GM13977 (cell line): ENCODE measurements around the gene WEE2.
A peak's percentile ranks its signal among the peaks of the same experiment; 100 is the strongest.
"Not testable (repeated sequence)": the region's sequence is repeated elsewhere in the genome, so short reads cannot be mapped to it uniquely, and the experiment has no call there.

Experiments used
- DNase-seq: peaks from one replicate; pipeline ENCODE4 v3.0.0; 2012; ENCODE audit warnings: low spot score
- in situ Hi-C: fragments of 300-500 bp; cut with MboI; formaldehyde crosslinking; loops from one replicate; pipeline ENCODE4 v1.12.0; 2022; ENCODE audit warnings: low sequenced_read_pairs, low pct_unique_long_range_greater_than_20kb, mixed read lengths, inconsistent platforms; ENCODE audit not compliant: unreplicated experiment
- TF ChIP-seq, protein P1 (sequence below): IDR thresholded peaks from 2 replicates; pipeline ENCODE4 v1.5.1; 2012; ENCODE audit warnings: mild to moderate bottlenecking, control low read depth; ENCODE audit not compliant: insufficient read depth; ENCODE audit errors: extremely low read depth, missing control alignments

The WEE2 gene

DNA sequence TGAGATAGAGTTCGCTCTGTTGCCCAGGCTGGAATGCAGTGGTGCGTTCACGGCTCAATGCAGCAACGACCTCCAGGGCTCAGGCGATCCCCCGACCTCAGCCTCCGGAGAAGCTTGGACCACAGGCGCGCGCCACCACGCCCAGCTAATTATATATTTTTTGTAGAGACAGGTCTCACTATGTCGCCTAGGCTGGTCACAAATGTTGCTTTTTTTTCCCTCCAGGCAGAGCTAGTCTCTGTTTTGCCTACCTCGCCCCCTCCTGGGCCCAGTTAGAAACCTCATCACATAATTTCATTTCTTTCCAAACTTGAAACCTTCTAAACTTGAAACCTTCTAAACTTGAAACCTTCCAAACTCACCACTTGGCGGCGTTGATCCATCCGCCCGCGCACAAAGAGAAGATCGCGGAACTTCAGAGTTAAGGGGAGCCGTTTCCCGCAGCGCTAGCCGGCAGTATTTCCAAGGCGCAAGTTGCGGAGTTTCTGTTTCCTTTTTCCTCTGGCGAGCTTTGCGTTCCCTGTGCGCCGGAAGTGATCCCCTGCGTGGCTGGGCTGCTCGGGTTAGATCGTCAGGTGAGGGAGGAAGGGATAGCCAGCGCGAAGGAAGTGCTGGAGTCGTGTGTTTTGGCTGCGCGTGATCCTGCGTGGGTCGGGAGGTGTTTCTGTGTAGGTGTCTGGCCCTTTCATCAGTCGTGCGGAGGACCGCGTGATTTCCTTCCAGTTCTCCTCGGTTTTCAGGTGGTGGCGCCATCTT is 29.9 kb downstream of the WEE2 start, which contains the start of gene SSBP1:
TSS of gene SSBP1 (plus strand) at position 523 of the 756 bp plus-strand sequence. CDS start 809 bp downstream, outside the sequence.
- in situ Hi-C loops, result no loop called here
- peak; percentile 83 for DNase-seq
- TF ChIP-seq, protein P1, sequence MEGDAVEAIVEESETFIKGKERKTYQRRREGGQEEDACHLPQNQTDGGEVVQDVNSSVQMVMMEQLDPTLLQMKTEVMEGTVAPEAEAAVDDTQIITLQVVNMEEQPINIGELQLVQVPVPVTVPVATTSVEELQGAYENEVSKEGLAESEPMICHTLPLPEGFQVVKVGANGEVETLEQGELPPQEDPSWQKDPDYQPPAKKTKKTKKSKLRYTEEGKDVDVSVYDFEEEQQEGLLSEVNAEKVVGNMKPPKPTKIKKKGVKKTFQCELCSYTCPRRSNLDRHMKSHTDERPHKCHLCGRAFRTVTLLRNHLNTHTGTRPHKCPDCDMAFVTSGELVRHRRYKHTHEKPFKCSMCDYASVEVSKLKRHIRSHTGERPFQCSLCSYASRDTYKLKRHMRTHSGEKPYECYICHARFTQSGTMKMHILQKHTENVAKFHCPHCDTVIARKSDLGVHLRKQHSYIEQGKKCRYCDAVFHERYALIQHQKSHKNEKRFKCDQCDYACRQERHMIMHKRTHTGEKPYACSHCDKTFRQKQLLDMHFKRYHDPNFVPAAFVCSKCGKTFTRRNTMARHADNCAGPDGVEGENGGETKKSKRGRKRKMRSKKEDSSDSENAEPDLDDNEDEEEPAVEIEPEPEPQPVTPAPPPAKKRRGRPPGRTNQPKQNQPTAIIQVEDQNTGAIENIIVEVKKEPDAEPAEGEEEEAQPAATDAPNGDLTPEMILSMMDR, result peak; percentile 79

DNA sequence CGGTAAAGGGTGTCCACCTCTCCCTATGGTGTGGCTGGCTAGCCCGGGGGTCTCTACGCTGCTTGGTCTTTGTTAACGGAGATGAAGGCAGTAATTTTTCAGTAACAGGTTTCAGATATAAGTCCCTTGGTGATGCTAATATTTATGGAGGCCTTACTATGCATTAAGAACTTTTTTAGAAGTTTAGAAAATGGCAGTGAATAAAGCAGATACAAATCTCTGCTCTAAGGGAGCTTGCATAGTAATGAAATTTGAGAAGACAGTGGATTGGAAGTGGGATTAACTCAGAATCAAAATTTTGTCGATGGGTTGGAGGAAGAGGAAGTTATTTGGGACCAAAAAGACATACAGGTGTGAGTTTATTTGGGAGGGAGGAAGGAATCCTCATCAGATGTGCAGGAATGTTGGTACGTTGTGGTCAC is 30.4 kb downstream of the WEE2 start:
- in situ Hi-C loops, result no loop called here
- TF ChIP-seq, protein P1, result no peak
- DNase-seq, result no peak

DNA sequence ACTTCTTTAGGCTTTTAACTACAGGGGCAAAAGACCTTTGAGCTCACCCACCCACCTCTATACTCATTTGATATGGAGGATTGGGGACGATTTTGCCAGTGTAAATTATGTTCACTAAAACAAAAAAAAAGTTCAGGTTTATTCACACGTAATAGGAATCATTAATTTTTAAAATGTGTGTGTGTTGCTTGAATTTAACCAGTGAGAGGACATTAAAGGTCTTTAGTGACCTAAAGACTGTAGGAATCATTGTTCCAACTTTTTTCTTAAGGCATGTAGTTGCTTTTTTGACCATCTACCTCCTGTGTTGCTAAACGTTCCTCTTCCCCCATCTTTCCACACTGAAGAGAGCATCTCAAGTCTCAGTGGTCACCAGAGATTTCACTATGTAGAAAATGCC is 31.1 kb downstream of the WEE2 start:
- TF ChIP-seq, protein P1, result no peak
- no peak for DNase-seq
- in situ Hi-C loops, result no loop called here

DNA sequence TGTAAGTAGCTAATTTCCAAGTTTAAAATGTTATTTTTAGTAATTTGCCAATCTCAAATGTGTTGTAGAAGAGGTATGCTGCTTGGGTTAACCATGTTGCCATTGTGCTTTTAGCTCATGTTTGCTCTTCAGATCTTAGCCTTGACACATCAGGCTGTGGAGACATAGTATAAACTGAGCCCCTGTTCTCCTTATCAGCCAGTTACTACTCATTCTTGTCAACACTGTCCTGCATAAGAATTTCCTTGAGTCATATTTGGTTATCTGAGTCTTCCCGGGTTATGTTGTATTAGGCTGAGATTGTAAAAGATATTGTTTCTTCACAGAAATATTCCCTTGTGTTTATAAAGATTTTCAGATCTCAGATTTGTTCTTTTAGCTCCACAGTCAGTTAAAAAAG is 34.1 kb downstream of the WEE2 start:
- TF ChIP-seq, protein P1, result no peak
- no peak for DNase-seq
- in situ Hi-C loops, result no loop called here

DNA sequence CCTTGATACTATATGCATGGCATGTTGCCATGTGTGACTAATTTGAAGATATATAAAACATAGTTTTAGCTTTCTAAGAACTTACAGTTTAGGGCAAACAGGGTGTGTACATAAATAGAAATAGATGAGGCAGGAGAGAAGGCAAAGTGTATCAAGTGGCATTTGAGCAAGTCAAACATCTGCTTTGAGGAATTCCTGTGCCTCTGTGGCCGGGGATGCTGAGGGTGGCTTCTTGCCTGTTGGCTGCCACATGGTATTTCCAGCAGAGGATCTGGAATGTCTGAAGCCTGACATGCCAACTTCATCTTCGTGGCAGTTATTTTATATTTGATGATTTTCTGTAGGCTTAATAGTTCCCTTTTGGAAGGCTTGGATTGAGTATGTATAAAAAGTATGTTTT is 36.0 kb downstream of the WEE2 start:
- DNase-seq, result no peak
- in situ Hi-C loops, result no loop called here
- TF ChIP-seq, protein P1, result no peak

DNA sequence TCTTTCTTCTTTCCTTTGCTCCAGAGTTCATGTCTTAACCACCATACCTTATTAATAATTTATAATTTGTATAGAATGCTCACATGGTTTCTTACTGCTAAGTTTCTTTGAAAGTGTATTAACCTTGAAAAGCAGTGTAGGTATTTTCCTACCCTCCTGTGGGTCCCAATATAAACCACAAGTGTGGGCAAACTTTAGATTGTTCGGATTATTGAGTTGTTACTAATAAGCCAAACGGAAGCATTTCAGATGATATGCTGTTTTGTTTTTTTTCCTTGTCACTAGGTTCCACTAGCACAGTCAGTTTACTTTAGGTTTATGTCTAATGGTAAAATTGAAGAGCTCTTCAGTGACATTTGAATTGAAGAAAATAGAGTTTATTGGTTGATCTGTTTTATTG is 40.2 kb downstream of the WEE2 start:
- TF ChIP-seq, protein P1, result no peak
- in situ Hi-C loops, result no loop called here

DNA sequence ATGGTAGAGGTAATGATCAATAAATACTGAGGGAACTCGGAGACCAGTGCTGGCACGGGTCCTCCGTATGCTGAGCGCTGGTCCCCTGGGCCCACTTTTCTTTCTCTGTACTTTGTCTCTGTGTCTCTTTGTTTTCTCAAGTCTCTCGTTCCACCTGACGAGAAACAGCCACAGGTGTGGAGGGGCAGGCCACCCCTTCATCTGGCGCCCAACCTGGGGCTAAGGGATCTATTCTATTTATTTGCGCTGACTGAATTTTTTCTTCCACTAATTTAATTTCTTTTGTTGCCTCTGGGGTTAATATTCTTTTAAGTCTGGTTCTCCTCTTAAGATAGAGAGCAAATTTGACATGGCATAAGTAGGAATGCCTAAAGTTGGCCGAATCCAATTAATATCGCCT is 43.8 kb downstream of the WEE2 start:
- in situ Hi-C loops, result not testable (repeated sequence)

More for the DNA sequence above, 40.2 kb downstream of the WEE2 start:
- DNase-seq, result no peak

More for the DNA sequence above, 43.8 kb downstream of the WEE2 start:
- DNase-seq, result not testable (repeated sequence)
